ENCODE results near the gene UBR4.

Gene UBR4

DNA sequence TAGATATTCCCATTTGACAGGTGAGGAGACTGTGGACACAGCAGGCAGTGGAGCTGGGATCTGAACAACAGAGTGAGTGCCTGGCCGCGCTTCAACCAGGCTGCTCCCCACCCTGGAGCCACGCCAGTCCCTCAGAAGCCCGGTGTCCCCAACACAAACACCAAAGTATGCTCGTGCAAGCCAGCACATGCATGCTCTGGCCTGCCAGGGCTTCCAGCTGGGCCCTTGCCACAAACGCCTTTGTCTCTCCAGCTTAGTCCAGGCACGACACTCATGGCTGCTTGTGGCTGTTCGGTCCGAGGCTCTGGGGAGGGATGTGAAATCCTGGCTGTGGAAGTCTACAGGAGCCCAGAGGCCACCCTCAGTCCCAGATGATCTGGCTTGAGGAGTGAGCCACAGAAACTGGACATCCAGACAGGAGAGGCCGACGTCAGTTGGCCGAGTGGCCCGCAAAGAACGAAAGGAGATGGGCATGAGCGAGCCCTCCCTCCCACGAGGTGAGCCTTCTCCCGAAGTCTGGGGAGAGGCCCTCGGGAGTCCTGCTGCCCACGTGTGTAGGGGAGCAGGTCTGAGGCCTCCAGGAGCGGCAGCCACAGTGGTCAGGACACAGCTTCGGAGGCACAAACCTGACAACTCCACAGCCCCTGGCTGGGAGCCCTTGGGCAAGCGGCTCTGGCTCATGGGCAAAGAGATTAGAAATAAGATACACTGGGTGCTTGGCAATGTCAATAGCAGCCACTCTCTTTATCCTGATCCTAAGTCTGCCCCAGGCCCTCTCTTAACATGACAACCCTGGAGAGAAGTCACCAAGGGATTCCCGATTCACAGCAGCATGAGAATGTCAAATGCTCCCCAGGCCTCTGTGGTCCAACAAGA lies 136.5 kb downstream of the UBR4 start:
- H3K4me3 ChIP-seq (ENCODE audit: low read length), result no peak overlapping the region
- no peak for TF ChIP-seq CTCF (IDR thresholded peaks at IDR 0.05; ENCODE audit: insufficient read depth, low read depth, low read length, missing control alignments)
- DNase-seq (ENCODE audit: low read depth), result peak; percentile 64

GRCh38 chr1:19072285-19072981 lies 137.6 kb downstream of the UBR4 start:
- DNase-seq (ENCODE audit: low read depth), result no peak
- TF ChIP-seq CTCF (IDR thresholded peaks at IDR 0.05; ENCODE audit: insufficient read depth, low read depth, low read length, missing control alignments), result no peak
- no peak overlapping the region for H3K4me3 ChIP-seq (ENCODE audit: low read length)

GRCh38 chr1:19071674-19072281 lies 138.3 kb downstream of the UBR4 start:
- no peak for TF ChIP-seq CTCF (IDR thresholded peaks at IDR 0.05; ENCODE audit: insufficient read depth, low read depth, low read length, missing control alignments)
- no peak for DNase-seq (ENCODE audit: low read depth)
- H3K4me3 ChIP-seq (ENCODE audit: low read length), result no peak overlapping the region

- H3K4me3 ChIP-seq (ENCODE audit: low read length), result no peak overlapping the region
- no peak for TF ChIP-seq CTCF (IDR thresholded peaks at IDR 0.05; ENCODE audit: insufficient read depth, low read depth, low read length, missing control alignments)
- DNase-seq (ENCODE audit: low read depth), result no peak
Measured at GRCh38 chr1:19070891-19071621, 139.0 kb downstream of the UBR4 start.

DNA sequence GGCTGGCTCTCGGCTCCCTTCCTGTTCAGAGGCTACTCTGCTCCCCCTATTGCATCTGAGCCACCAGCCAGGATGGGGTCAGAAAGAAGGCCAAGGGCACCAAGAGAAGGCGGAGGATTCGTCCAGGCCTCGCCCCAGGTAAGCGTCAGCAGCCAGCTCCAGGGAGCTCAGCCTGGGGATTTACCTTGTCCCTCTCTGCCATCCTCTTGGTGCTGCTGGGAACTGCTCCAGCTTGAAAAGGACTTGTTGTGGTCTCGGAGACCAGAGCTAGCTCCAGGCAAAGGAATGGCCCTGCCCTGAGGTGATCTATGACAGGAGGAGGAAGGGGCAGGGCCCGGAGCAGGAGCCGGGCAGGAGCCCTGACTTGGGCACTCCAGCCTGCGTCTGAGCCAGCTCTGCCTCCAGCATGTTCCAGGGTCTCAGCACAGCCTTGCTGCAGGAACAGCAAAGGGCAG lies 139.8 kb downstream of the UBR4 start:
- no peak for DNase-seq (ENCODE audit: low read depth)
- H3K4me3 ChIP-seq (ENCODE audit: low read length), result no peak overlapping the region
- TF ChIP-seq CTCF (IDR thresholded peaks at IDR 0.05; ENCODE audit: insufficient read depth, low read depth, low read length, missing control alignments), result no peak

DNA sequence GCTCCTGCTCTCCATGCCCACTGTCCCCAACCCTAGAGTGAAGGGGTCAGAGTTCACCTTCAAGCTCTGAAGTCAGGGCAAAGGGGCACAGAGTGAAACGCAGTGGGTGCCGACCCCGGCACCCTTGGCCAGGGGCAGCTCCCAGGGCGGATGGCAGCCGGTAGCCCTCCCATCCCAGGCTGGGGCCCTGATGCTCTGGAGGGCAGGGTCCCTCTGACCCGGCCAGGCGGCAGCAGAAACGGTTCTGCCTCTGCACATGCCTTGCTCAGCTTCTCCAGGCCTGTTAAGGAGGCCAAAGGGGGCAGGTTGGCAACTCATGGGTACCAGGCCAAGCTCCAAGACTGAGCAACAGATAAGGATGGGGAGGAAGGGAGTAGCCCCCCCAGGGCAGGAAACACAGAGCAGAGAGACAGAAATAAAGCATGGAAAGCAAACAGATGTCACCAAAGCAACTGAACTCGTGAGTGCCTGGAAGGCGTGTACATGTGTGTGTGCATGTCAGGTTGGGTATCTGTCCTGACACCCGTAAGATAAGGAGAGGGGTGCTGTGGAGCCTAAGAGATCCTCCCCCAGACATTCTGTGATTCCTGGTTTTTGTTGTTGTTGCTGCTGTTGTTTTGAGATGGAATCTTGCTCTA lies 141.3 kb downstream of the UBR4 start:
- no peak for TF ChIP-seq CTCF (IDR thresholded peaks at IDR 0.05; ENCODE audit: insufficient read depth, low read depth, low read length, missing control alignments)
- no peak overlapping the region for H3K4me3 ChIP-seq (ENCODE audit: low read length)
- no peak for DNase-seq (ENCODE audit: low read depth)
